OCI-M2 (cell line): ENCODE data around the gene RFPL3.

ENCODE experiments used
- DNase-seq: peaks from one replicate; lab custom pipeline; 2025; ENCODE audit not compliant: unreplicated experiment; lab: John Stamatoyannopoulos, UW

Gene RFPL3

DNA sequence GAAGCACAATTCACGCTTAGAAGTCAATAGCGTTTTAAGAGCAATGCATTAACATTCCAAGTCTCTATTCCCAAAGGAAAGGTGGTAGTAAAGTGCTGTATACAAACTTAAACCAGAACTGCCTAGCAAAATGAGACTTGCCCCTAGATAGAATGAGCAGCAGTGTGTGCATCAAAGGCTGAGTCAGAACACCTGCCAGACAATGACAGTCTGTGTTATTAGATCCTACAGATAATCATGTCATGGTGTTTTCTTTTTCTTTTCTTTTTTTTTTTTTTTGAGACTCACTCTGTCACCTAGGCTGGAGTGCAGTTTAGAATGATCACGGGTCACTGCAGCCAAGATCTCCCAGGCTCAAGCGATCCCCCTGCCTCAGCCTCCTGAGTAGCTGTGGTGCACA is 52.8 kb downstream of the RFPL3 start:
- DNase-seq: no peak
